Ovary (tissue), 3 donors: ENCODE data around the gene SPACA4.

ENCODE experiments used
- EP300 ChIP-seq: sonication (generic); formaldehyde crosslinking; IDR thresholded peaks from one replicate; pipeline ENCODE4 v1.6.1; 2017; ENCODE audit warnings: antibody characterized with exemption
- POLR2A ChIP-seq: fragments of 450-650 bp; IDR thresholded peaks from one replicate; pipeline ENCODE4 v1.6.1; 2017; ENCODE audit warnings: antibody characterized with exemption, mild to moderate bottlenecking, moderate library complexity
- TF ChIP-seq, protein P1 (sequence below), 3 donors: fragments of 450-650 bp in 2 of 3; fragments of 200-600 bp in 1 of 3; IDR thresholded peaks; one replicate each; pipeline versions ENCODE4 v1.5.1 to v1.8.0; 2016 to 2022; ENCODE audit warnings: antibody characterized with exemption in 3 of 3, mild to moderate bottlenecking in 1 of 3
- donor health status: DM: no; HTN: no; CAD: no.

DNA sequence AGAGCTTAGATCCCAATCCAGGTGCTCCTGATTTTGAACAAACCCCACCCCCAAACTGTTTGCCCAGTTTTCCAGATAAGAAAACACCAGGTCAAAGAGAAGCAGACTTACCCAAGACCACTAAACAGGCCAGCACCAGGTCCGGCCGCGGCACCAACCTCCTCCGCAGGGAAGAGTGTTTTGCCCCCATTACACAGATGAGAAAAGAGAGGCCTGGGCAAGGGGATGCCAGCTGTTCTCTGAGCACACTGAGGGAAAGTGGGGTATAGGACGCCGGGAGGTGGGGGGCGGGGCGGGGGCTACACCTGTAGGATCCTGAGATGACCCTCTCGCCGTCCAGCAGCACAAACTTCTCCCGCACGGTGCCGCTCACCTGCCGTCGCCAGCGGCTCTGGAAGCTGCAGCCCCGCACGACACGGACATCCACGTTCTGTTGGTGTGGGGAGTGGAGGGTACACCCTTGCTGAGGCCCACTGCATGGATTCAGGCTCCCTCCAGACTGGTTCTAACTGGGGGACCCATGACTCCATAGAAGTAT is 3.1 kb downstream of the SPACA4 start:
- TF ChIP-seq, protein P1, sequence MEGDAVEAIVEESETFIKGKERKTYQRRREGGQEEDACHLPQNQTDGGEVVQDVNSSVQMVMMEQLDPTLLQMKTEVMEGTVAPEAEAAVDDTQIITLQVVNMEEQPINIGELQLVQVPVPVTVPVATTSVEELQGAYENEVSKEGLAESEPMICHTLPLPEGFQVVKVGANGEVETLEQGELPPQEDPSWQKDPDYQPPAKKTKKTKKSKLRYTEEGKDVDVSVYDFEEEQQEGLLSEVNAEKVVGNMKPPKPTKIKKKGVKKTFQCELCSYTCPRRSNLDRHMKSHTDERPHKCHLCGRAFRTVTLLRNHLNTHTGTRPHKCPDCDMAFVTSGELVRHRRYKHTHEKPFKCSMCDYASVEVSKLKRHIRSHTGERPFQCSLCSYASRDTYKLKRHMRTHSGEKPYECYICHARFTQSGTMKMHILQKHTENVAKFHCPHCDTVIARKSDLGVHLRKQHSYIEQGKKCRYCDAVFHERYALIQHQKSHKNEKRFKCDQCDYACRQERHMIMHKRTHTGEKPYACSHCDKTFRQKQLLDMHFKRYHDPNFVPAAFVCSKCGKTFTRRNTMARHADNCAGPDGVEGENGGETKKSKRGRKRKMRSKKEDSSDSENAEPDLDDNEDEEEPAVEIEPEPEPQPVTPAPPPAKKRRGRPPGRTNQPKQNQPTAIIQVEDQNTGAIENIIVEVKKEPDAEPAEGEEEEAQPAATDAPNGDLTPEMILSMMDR (IDR thresholded peaks at IDR 0.05), result no peak
- TF ChIP-seq POLR2A (no peak), EP300 (no peak)
